Transverse colon (tissue), 4 donors: ENCODE measurements around the gene PTGES.

ENCODE experiments used
- CTCF ChIP-seq, 5 experiments: fragments of 200-600 bp in 3 of 5; fragments of 450-650 bp in 2 of 5; sonication (generic) in 3 of 5; IDR thresholded peaks; 1 replicate in 2 of 5; 2 replicates in 3 of 5; pipeline ENCODE4 v1.5.1; 2016 to 2017; ENCODE audit warnings: antibody characterized with exemption in 5 of 5, inconsistent platforms in 3 of 5, mild to moderate bottlenecking in 2 of 5, moderate library complexity in 1 of 5
- EP300 ChIP-seq: sonication (generic); formaldehyde crosslinking; IDR thresholded peaks from one replicate; pipeline ENCODE4 v1.6.1; 2017; ENCODE audit warnings: antibody characterized with exemption, low read depth
- POLR2A ChIP-seq: fragments of 450-650 bp; IDR thresholded peaks from one replicate; pipeline ENCODE4 v1.6.1; 2016; ENCODE audit warnings: antibody characterized with exemption, mild to moderate bottlenecking, moderate library complexity
- POLR2AphosphoS5 ChIP-seq, 3 donors: sonication (generic); formaldehyde crosslinking; IDR thresholded peaks; one replicate each; pipeline ENCODE4 v1.6.1; 2016; ENCODE audit warnings: antibody characterized with exemption in 3 of 3

GRCh38 chr9:129786481-129786880, 33.6 kb upstream of the PTGES start:
- TF ChIP-seq CTCF (IDR thresholded peaks at IDR 0.05), result no peak
- no peak for TF ChIP-seq POLR2A
- TF ChIP-seq POLR2AphosphoS5 (IDR thresholded peaks at IDR 0.05), result no peak
- no peak for TF ChIP-seq EP300
